HG02763 (cell line): ENCODE data around the gene PPP3CA.
"Not testable (repeated sequence)": the region's sequence is repeated elsewhere in the genome, so short reads cannot be mapped to it uniquely, and the experiment has no call there.

Source experiments
- ATAC-seq: cut with Tn5 transposase; IDR thresholded peaks from one replicate; pipeline ENCODE4 v1.9.1; 2021; ENCODE audit warnings: mild to moderate bottlenecking, moderate library complexity; ENCODE audit not compliant: unreplicated experiment

PPP3CA gene

DNA sequence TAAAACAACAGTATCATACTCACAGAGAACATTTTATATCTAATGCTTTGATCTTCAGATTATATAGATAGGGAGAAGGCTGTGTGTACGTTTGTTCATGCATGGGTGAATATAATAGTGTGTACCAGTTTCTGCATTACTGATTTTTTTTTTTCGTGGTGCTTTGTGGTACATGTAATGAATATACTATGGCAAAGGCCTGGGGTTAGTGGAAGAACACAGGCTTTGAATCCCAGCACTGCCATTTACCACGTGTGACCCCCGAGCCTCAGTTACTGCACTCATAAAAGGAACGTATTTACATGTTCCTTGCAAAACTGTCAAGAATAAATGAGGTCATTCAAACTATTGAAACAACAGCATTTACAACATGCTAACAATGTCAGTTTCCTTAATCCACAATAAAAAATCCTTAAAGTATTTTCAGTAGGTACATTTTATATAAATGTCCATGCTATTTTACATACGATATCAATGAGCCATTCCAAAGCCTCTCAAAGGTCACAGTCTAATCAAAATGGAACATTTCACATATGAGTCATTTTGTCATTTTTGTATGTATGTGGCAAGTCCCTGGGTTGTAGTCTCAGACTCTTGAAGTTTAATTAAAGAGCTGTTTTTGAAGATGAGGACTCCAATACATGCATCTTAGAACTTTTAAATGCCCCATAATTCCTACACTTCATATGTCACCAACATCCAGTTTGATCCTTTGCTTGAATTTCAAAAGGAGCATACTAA, 242.8 kb downstream of the PPP3CA start:
- ATAC-seq: no peak

DNA sequence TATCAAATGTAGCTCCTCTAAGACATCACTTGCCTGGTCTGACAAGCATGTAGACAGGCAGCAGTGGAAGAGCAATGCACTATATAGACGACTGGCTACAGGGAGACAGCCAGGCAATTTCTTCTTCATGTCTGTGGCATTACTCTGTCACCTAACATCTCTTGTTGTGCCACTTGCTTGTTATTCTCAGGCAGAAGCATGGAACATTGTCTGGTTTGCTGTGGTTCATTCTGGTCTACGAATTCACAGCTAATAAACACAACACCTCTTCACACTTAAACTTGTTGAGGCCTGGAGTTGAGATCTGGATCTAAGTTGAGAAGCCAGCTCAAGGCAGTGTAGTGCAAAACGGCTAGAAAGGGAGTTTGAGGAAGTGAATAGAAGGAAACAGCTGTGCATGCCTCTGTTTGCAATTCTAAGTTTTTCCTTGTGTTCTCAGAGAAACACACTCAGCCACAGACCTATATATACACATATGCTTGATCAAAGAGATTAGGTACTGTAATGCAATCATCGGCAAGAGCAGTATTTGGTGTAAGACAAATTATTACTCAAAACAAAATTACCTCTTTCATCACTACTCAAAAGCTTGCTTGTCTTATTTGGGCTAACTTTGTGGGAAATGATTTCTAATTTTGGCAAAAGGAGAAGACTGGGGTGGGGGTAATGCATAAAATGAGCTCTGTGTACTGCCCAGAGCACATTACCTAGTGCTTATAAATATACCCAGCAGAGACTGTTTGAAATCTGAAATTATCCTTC, 243.8 kb downstream of the PPP3CA start:
- ATAC-seq: peak; percentile 83

- ATAC-seq: no peak
Measured at GRCh38 chr4:101102114-101102742, 245.1 kb downstream of the PPP3CA start.

GRCh38 chr4:101101072-101101471, 246.3 kb downstream of the PPP3CA start:
- no peak for ATAC-seq

DNA sequence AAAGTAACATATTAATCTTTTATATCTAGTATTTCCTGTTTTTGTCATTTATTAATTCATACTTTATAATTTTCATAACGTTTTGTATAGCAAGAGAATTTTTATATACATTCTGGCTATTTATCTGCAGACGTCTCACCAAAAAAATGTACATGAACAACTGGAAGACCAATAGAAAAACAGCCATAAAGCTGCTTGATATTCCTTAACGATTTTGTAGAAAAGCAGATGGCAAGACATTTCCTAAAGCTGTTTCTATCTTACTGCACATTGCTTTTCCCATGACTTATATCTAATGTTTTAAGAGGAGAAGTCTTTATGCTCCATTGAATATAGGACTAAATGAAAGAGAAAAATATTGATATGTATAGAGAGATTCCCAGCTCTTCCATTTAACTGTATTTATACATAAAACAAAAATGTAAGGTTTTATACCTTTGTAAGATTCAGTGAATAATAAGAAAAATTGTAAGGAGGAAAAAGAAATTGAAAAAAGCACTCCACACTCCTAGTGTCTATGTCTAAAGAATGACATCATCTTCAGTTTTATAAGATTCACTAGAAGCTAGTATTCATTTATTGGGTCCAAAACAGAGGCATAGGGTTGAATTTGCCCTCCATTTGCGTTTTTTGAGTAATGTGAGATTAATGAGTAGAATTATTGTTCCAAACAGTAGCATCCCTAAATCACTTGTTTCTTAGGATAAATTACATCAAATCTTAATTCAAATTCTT, 248.5 kb downstream of the PPP3CA start:
- no peak for ATAC-seq

GRCh38 chr4:101092609-101093008, 254.7 kb downstream of the PPP3CA start:
- ATAC-seq: not testable (repeated sequence)

GRCh38 chr4:101089168-101089567, 258.2 kb downstream of the PPP3CA start:
- ATAC-seq: no peak

DNA sequence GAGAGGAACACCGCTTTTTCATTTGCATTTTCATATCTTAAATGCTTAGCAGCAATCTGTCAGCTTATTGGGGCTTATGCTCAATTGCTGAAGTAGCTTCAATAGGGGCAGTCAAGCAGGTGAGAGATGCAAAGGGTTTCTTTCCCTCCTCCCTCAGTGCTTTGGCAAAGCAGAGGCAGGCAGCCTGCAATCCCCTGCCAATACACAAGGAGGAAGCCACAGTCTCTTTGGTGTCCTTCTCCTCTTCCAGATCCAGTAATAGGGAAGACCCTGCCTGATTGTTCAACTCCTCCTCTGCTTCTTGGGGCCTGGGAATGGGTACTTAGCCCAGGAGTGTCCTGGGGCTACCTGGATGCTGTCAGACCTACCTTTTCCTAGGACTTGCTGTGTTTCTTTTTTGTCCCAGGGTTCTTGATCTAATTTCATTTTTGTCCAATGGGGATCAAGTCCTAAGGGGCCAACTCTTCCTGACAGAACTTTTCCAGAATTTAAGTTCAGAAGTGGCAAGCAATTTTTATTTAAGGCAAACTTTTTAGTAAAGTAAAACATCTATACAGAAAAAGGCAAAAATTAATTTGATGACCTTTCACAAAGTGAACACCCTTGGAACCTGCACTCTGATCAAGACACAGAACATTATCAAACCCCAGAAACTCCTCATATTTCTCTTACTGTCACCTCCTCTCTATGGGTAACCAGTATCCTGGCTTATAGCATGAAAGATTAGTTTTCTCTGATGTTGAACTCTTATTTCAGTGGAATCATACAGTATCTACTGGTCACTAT, 260.3 kb downstream of the PPP3CA start:
- ATAC-seq: no peak

GRCh38 chr4:101083131-101083530, 264.2 kb downstream of the PPP3CA start:
- ATAC-seq: no peak

DNA sequence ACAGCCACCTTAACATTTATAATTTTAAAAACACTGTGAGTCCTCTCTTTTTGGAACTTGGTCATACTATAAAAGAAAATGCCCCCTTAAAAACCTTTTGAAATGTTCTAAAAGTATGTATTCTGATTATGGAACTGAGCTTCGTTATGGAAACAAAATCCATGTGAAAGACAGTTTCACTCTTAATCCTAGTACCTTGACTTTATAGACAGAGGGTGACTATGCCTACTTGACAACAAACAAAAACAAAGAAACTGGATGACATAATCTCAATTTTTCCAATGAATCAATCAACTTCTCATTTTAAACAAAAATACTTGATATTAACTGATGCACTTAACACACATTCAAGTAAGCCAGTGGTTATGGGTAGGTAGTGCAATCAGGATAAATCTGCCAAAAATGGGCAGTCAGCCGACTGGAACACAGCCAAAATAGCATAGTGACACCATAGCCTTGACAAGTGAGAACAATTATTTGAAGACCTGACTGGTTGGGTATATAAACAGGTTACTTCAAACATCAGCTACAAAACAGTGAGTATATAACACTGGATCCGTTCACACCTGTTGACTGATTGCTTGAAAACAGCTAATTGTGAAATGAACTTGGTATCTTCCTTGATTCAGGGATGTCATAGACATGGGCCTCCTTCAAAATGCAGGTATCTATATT, 265.5 kb downstream of the PPP3CA start:
- no peak for ATAC-seq

DNA sequence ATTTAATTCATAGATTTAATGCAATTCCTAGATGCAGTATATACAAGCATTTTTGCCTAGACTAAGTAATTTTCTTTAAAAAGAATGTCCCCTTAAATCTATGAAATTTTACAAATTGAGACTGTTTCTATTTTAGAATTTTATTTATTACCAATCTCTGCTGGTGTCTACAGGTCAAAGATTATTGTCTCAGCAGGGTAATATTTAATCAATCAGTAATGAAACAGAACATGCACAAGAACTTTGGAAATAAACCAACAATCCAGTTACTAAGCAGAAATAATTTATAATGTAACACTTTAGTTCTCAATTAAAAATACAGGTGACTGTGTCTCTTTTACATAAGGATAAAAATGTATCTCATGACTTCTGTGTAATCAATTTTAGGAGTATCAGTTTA, 266.2 kb downstream of the PPP3CA start:
- no peak for ATAC-seq

GRCh38 chr4:101078950-101079349, 268.4 kb downstream of the PPP3CA start:
- no peak for ATAC-seq

DNA sequence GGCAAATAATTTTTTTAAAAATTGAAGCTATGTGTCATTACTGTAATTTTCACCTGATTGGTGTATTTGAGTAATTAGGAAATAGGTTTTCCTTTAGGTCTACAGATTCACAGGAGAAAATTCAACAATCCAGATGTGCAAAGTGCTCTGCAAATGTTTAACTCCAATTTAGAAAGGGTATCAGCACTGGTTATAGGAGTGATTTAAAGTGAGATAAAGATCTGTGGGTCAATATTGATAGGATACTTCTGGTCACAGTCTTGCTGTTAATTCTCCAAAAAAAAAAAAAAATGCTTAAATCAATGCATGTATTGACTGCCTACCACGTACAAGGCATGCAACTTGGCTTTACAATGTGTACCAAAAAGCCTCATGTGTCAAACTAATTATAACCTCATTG, 271.3 kb downstream of the PPP3CA start:
- ATAC-seq: no peak

- ATAC-seq: no peak
Measured at GRCh38 chr4:101075536-101075935, 271.8 kb downstream of the PPP3CA start.

DNA sequence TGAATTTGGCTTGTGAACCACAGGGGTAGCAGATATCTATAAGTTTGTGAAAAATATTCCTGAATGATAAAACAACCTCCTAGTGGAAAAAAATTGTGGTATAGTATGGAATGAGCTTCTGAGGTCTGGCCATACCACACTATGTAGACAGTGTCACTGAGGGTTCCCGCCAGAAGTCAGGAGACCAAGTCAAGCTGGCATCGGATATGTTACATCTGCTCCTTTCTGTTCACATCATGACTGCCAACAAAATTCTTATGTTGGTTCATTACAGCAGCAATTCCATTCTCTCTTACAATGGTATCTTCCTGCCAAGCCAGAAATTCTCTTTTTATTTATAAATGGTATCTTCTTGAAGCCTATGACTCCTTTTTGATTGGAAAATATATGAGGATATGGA, 273.0 kb downstream of the PPP3CA start:
- no peak for ATAC-seq

DNA sequence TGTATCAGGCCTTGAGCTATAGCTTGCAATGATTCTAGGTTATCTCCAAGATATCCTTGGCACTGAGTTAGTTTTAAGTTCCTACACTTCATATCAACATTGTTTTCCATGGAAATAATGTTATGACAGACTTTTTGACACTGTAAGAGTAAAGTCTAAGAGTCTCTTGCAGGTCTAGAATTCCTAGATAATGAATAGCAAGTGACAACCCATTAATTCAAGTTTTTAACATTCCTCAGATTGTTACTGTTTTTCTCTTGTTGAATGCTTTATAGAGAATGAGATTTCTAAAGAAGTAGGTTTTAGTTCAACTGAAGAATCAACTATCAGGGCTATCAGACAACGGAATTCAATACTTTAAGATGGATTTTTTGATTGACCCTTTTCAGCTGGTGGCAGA, 276.1 kb downstream of the PPP3CA start:
- ATAC-seq: no peak

GRCh38 chr4:101068115-101068514, 279.2 kb downstream of the PPP3CA start:
- ATAC-seq: no peak

GRCh38 chr4:101067383-101067782, 279.9 kb downstream of the PPP3CA start:
- ATAC-seq: no peak

GRCh38 chr4:101066626-101067170, 280.6 kb downstream of the PPP3CA start:
- ATAC-seq: no peak
